Glutamatergic neuron (in vitro differentiated cells): ENCODE measurements around the gene SPATA13. TPM values are rescaled to one million over a fixed set of nuclear protein-coding genes. Genes with fewer than 3 reads are reported as not detected.

Source experiments
- DNase-seq: peaks from one replicate; pipeline ENCODE4 v3.0.0; 2022
- H3K27ac Mint-ChIP-seq: one replicate; pipeline ENCODE4 v1.8.0; 2020; ENCODE audit warnings: mild to moderate bottlenecking, mixed read lengths, inconsistent platforms; ENCODE audit not compliant: unreplicated experiment
- H3K27me3 Mint-ChIP-seq: one replicate; pipeline ENCODE4 v1.8.0; 2020; ENCODE audit warnings: mild to moderate bottlenecking, moderate library complexity, mixed read lengths, inconsistent platforms; ENCODE audit not compliant: unreplicated experiment
- H3K36me3 Mint-ChIP-seq: one replicate; pipeline ENCODE4 v1.8.0; 2020; ENCODE audit warnings: mild to moderate bottlenecking, mixed read lengths, inconsistent platforms; ENCODE audit not compliant: unreplicated experiment
- H3K4me1 Mint-ChIP-seq: one replicate; pipeline ENCODE4 v1.8.0; 2020; ENCODE audit warnings: mild to moderate bottlenecking, low read depth, mixed read lengths, inconsistent platforms; ENCODE audit not compliant: unreplicated experiment
- H3K4me3 Mint-ChIP-seq: one replicate; pipeline ENCODE4 v1.8.0; 2020; ENCODE audit warnings: mild to moderate bottlenecking, mixed read lengths, inconsistent platforms; ENCODE audit not compliant: unreplicated experiment
- H3K9me3 Mint-ChIP-seq: one replicate; pipeline ENCODE4 v1.8.0; 2020; ENCODE audit warnings: mild to moderate bottlenecking, moderate library complexity, mixed read lengths, inconsistent platforms; ENCODE audit not compliant: unreplicated experiment
- total RNA-seq: library from RNA; stranded (reverse); fragmentation: NEBNext Ultra II Directional; extraction: Animal tissue kit (Norgen Biotek cat#: 25700); gene quantifications from one replicate; pipeline ENCODE4 v1.2.1, GENCODE V29; 2021; ENCODE audit not compliant: unreplicated experiment
- TF ChIP-seq, protein P1 (sequence below): fragments of 200-600 bp; sonication (generic); IDR thresholded peaks from one replicate; pipeline ENCODE4 v1.5.0; 2021; ENCODE audit not compliant: partially characterized antibody, unreplicated experiment

Gene SPATA13
- total RNA-seq, 1 donor from 2014 or later = 7.4 TPM

DNA sequence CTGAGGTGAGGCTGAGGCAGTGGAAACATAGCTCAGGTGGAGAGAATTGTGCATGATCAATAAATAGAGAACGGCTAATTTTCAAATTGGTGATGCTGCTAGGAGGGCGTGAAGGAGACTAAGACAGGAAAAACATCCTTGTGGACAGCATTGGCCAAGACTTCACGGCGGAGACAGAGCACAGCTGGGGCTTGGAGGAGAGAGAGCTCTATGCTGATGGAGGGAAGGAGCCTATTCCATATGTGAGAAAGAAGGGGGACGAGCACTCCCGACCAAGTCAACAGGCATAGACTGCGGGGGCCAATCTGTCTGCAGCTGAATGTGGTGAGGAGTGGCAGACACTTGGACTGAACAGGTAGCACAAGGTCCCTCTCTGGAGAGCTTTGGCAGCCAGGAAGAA is 14.8 kb upstream of the SPATA13 start:
- no peaks in the 10 kb centered on the region for H3K4me1 Mint-ChIP-seq
- H3K27me3 Mint-ChIP-seq = no peaks in the 10 kb centered on the region
- TF ChIP-seq, protein P1, sequence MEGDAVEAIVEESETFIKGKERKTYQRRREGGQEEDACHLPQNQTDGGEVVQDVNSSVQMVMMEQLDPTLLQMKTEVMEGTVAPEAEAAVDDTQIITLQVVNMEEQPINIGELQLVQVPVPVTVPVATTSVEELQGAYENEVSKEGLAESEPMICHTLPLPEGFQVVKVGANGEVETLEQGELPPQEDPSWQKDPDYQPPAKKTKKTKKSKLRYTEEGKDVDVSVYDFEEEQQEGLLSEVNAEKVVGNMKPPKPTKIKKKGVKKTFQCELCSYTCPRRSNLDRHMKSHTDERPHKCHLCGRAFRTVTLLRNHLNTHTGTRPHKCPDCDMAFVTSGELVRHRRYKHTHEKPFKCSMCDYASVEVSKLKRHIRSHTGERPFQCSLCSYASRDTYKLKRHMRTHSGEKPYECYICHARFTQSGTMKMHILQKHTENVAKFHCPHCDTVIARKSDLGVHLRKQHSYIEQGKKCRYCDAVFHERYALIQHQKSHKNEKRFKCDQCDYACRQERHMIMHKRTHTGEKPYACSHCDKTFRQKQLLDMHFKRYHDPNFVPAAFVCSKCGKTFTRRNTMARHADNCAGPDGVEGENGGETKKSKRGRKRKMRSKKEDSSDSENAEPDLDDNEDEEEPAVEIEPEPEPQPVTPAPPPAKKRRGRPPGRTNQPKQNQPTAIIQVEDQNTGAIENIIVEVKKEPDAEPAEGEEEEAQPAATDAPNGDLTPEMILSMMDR = no peak
- no peak overlapping the region for H3K4me3 Mint-ChIP-seq
- H3K36me3 Mint-ChIP-seq = no peaks in the 10 kb centered on the region
- H3K27ac Mint-ChIP-seq = no peak overlapping the region
- H3K9me3 Mint-ChIP-seq = peaks cover 2% of the 10 kb centered on the region
- DNase-seq = no peak

DNA sequence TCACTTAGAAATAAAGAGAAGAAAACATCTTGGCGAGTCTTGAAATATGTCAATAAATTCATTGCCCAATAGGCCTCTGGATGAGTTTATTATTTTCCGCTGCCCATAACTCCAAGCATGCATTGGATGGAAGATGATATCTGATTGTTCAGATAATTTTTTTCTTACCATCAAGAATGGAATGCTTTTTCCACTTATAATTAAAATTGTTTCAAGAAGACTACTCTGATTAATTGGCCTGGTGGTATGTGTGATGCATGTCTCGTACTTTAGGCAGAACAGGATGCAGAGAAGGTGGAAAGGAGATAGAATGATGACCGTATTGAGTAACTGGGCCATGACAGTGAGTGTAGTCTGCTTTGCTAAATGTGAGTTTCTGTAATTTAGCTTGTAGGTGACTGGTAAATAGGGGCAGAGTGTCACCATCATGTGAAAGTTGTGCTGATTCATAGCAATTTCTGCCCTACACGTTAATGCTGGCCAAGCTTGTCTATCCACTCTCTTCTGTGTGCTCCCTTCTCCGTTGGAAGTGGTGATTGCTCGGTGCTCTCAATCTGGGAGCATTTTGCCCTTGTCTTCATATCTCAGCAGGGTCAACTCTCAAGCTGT is 13.5 kb upstream of the SPATA13 start:
- H3K4me3 Mint-ChIP-seq = no peak overlapping the region
- TF ChIP-seq, protein P1 = no peak
- H3K27me3 Mint-ChIP-seq = no peaks in the 10 kb centered on the region
- DNase-seq = no peak
- no peaks in the 10 kb centered on the region for H3K36me3 Mint-ChIP-seq
- H3K9me3 Mint-ChIP-seq = peaks cover 4% of the 10 kb centered on the region
- H3K27ac Mint-ChIP-seq = no peak overlapping the region
- no peaks in the 10 kb centered on the region for H3K4me1 Mint-ChIP-seq

DNA sequence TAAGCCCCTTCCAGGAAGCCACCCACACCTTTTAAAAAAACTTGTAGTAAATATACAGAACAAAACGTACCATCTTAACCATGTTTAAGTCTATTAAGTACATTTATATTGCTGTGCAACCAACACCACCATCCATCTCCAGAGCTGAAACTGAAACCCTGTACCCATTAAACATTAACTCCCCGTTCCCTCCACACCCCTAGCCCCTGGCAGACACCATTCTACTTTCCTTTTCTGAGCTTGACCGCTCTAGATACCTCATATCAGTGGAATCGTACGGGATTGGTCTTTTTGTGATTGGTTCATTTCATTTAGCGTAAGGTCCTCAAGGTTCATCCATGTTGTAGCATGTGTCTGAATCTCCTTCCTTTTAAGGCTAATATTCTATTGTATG is 13.0 kb upstream of the SPATA13 start:
- Mint-ChIP-seq H3K4me1 (no peaks in the 10 kb centered on the region), H3K4me3 (no peak overlapping the region), H3K9me3 (peaks cover 4% of the 10 kb centered on the region), H3K27me3 (no peaks in the 10 kb centered on the region), H3K27ac (no peak overlapping the region), H3K36me3 (no peaks in the 10 kb centered on the region)
- TF ChIP-seq, protein P1 = no peak
- no peak for DNase-seq

DNA sequence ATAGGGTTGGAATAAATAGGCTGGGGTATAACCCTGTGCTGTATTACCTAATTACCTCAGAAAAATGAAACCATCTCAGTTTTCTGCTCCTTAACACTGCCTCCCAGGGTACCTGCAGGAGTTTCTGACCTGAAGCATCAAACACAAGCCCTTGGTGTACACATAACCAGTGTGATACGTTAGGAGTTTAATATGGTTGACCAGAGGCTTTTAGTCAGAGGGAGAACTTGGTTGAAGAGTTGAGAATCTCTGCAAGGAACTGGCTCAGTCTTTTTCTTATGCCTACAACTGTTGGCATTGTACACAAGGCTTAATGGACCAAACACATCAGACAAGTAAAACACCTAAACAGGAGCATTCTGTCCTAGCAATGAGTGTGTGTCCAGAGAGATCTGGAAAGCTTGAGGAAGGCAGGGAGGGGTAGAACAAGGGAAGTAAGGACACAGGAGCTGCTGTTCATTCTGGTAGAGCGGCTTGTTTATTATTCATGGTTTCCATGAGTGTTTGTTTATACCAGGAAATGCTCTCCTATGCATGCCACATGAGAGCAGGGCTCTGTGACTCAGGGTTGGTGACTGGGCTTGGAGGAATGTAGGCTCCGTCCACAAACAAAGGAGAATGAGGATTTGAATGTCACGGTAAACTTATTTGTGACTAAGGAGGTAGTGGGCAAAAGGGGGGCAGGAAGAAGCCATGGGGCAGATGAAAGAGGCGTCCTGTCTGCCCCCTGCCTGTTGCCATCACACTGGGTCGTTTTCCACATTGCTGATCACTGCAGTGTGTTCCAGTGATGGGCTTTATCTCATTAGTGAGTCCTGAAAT is 11.9 kb upstream of the SPATA13 start:
- DNase-seq = no peak
- Mint-ChIP-seq H3K36me3 (no peaks in the 10 kb centered on the region), H3K4me3 (no peak overlapping the region), H3K9me3 (peaks cover 4% of the 10 kb centered on the region), H3K4me1 (no peaks in the 10 kb centered on the region), H3K27ac (no peak overlapping the region), H3K27me3 (no peaks in the 10 kb centered on the region)
- TF ChIP-seq, protein P1 = no peak
